HepG2 (cell line): Measurements from ENCODE around the gene RGS11. TPM values are rescaled to one million over a fixed set of nuclear protein-coding genes. Genes with fewer than 3 reads are reported as not detected.
A peak's percentile ranks its signal among the peaks of the same experiment; 100 is the strongest.

ENCODE experiments used
- ATAC-seq: fragments of 200-7000 bp; cut with Tn5 transposase; 3 replicates; pipeline ENCODE4 v1.9.1; 2020; ENCODE audit warnings: mild to moderate bottlenecking, moderate library complexity
- BruUV-seq: library from RNA; stranded (reverse); fragments of 400-500 nt; replicated peaks from 2 replicates; lab custom pipeline; 2021; lab: Mats Ljungman, UMichigan
- CTCF ChIA-PET: fragments of 300-600 bp; formaldehyde crosslinking; extraction: SDS; loops from one replicate; lab custom pipeline; 2021; ENCODE audit warnings: low total read pairs, inconsistent platforms, low intra/inter-chr PET ratio; lab: Yijun Ruan, JAX
- POLR2A ChIA-PET: fragments of 350-600 bp; sonication (Branson Sonifier 250); formaldehyde crosslinking; loops from one replicate; lab custom pipeline; 2020; ENCODE audit warnings: antibody characterized with exemption, inconsistent platforms; lab: Yijun Ruan, JAX
- DNase-seq: peaks from one replicate; pipeline ENCODE4 v3.0.0-alpha.2; 2015; ENCODE audit warnings: low spot score
- FAIRE-seq: peaks from 3 replicates; lab custom pipeline; 2011; peaks lifted over from hg19 to GRCh38; lab: Jason Lieb, UNC
- H2AFZ ChIP-seq: one replicate; pipeline ENCODE4 v1.6.1; 2011; ENCODE audit warnings: low read length, inconsistent platforms
- H3K27ac ChIP-seq: fragments of 300-600 bp; 3 replicates; pipeline ENCODE4 v1.8.0; 2011; ENCODE audit warnings: mixed run types, mild to moderate bottlenecking, mixed read lengths, low read length, inconsistent platforms; ENCODE audit not compliant: insufficient read depth; ENCODE audit errors: extremely low read length
- H3K27me3 ChIP-seq, 2 experiments: fragments of 200-600 bp in 1 of 2; 2 replicates in 1 of 2; 3 replicates in 1 of 2; pipeline versions ENCODE4 v1.6.0 to v1.8.0; 2011; ENCODE audit warnings: low read length in 2 of 2, mild to moderate bottlenecking in 2 of 2, moderate library complexity in 2 of 2, inconsistent platforms in 1 of 2; ENCODE audit not compliant: insufficient read depth in 2 of 2, control insufficient read depth in 1 of 2
- H3K36me3 ChIP-seq, 2 experiments: fragments of 200-600 bp in 1 of 2; replicated peaks in 1 of 2; 2 replicates in 1 of 2; 3 replicates in 1 of 2; pipeline versions ENCODE4 v1.5.1 to v1.8.0; 2011; ENCODE audit warnings: low read length in 2 of 2, inconsistent platforms in 1 of 2; ENCODE audit not compliant: insufficient read depth in 2 of 2, control insufficient read depth in 1 of 2
- H3K4me1 ChIP-seq: 2 replicates; pipeline ENCODE4 v1.5.1; 2012; ENCODE audit warnings: low read length, inconsistent platforms; ENCODE audit not compliant: insufficient read depth
- H3K4me2 ChIP-seq: 2 replicates; pipeline ENCODE4 v1.6.0; 2011; ENCODE audit warnings: low read depth, low read length, inconsistent platforms
- H3K4me3 ChIP-seq, 3 experiments: fragments of 200-600 bp in 1 of 3; sonication (generic), shearing (Covaris generic) in 1 of 3; replicated peaks in 1 of 3; 2 replicates each; pipeline ENCODE4 v1.5.1; 2011 to 2016; ENCODE audit warnings: low read length in 3 of 3, inconsistent platforms in 2 of 3, low read depth in 2 of 3, mild to moderate bottlenecking in 2 of 3, control low read depth in 1 of 3, mixed read lengths in 1 of 3; ENCODE audit not compliant: insufficient read depth in 1 of 3
- H3K79me2 ChIP-seq: one replicate; pipeline ENCODE4 v1.6.1; 2011; ENCODE audit warnings: low read length, inconsistent platforms; ENCODE audit not compliant: insufficient read depth
- H3K9ac ChIP-seq: 2 replicates; pipeline ENCODE4 v1.6.0; 2011; ENCODE audit warnings: mild to moderate bottlenecking, low read depth, low read length, inconsistent platforms; ENCODE audit not compliant: insufficient read depth
- H3K9me3 ChIP-seq: 2 replicates; pipeline ENCODE4 v1.5.1; 2012; ENCODE audit warnings: mild to moderate bottlenecking, low read length
- H4K20me1 ChIP-seq: 2 replicates; pipeline ENCODE4 v1.6.0; 2011; ENCODE audit warnings: inconsistent platforms, mild to moderate bottlenecking, low read length, moderate library complexity; ENCODE audit not compliant: insufficient read depth
- POLR2G ChIP-seq: fragments of 200-400 bp; formaldehyde crosslinking; IDR thresholded peaks from 2 replicates; pipeline ENCODE4 v1.6.1; 2018; ENCODE audit warnings: mild to moderate bottlenecking, low read depth, low read length, moderate library complexity
- THAP8 ChIP-seq: sonication (generic); formaldehyde crosslinking; IDR thresholded peaks from 2 replicates; pipeline ENCODE4 v1.5.1; 2020; ENCODE audit warnings: missing genetic modification reagents, mild to moderate bottlenecking, borderline replicate concordance
- ZBTB3 ChIP-seq: sonication (generic); formaldehyde crosslinking; IDR thresholded peaks from 2 replicates; pipeline ENCODE4 v1.4.0; 2020; ENCODE audit warnings: low read depth, mild to moderate bottlenecking, moderate library complexity, missing genetic modification reagents, borderline replicate concordance
- ZNF253 ChIP-seq: sonication (generic); formaldehyde crosslinking; IDR thresholded peaks from 2 replicates; pipeline ENCODE4 v1.8.0; 2022; ENCODE audit warnings: mild to moderate bottlenecking, missing genetic modification reagents, borderline replicate concordance
- ZNF841 ChIP-seq: sonication (generic); formaldehyde crosslinking; IDR thresholded peaks from 2 replicates; pipeline ENCODE4 v1.8.1; 2023; ENCODE audit warnings: missing genetic modification reagents, borderline replicate concordance
- WGBS: methylation state at CpG from one replicate; pipeline ENCODE4 v1.1.6; 2017; ENCODE audit warnings: low lambda C conversion rate; 5-methylcytosine and 5-hydroxymethylcytosine counted together
- in situ Hi-C: cut with HindIII; loops from 2 replicates; pipeline ENCODE4 v1.10.0; 2017; ENCODE audit warnings: low pct_unique_long_range_greater_than_20kb; ENCODE audit not compliant: extremely low pct_ligation_motif_present
- intact Hi-C: fragments of 100-400 bp; cut with micrococcal nuclease; formaldehyde crosslinking; loops from one replicate; pipeline ENCODE4 v1.10.0; 2022; ENCODE audit not compliant: unreplicated experiment
- polyA plus RNA-seq, 8 experiments: library from polyadenylated mRNA; depleted of rRNA in 3 of 8; stranded (reverse) in 7 of 8; unstranded in 1 of 8; fragments of >200 nt; fragmentation: Illumina TruSeq in 4 of 8; extraction: Trizol in 4 of 8; gene quantifications; 2 replicates each; pipeline versions ENCODE4 v1.2.1 to v1.2.3, GENCODE V29; 2011 to 2016; ENCODE audit warnings: low read depth in 4 of 8, missing spikeins in 1 of 8, mixed read lengths in 1 of 8; ENCODE audit not compliant: insufficient read depth in 1 of 8
- total RNA-seq, 5 experiments: library from RNA; depleted of rRNA; stranded (reverse); fragments of >200 nt; fragmentation: Illumina TruSeq; extraction: Trizol; gene quantifications; 2 replicates each; pipeline ENCODE4 v1.2.3, GENCODE V29; 2016; ENCODE audit warnings: low read depth in 1 of 5
- TF ChIP-seq, protein P1 (sequence below): sonication (generic); formaldehyde crosslinking; IDR thresholded peaks from 2 replicates; pipeline ENCODE4 v1.5.1; 2020; ENCODE audit warnings: mild to moderate bottlenecking, missing genetic modification reagents, moderate library complexity

Gene RGS11
- total and polyA plus RNA-seq, 2 of the 13 experiments (the other 11 are each of a cell fraction or from before 2014, with no cell fraction given) = 0.11 TPM; not detected in 1

GRCh38 chr16:269061-269796 lies 6.5 kb downstream of the RGS11 start:
- Histone ChIP-seq H3K79me2 (no peaks in the 10 kb centered on the region), H3K9me3 (no peaks in the 10 kb centered on the region), H3K27ac (no peak overlapping the region), H3K4me2 (peak overlapping the region; percentile 73), H4K20me1 (no peaks in the 10 kb centered on the region), H2AFZ (no peak overlapping the region), H3K9ac (no peak overlapping the region), H3K36me3 (no peaks in the 10 kb centered on the region), H3K4me3 (peak overlapping the region in 1 of 3 experiments; percentile 44; a peak in 1 of 6 replicates), H3K27me3 (peaks cover 21 to 56% of the 10 kb centered on the region in 2 experiments; a peak in 4 of 5 replicates), H3K4me1 (peaks cover 37% of the 10 kb centered on the region)
- CTCF ChIA-PET = no interaction called here
- ATAC-seq = peak; percentile 5
- WGBS = 26% methylated on average over 6 of the region's 24 CpGs
- DNase-seq = no peak
- POLR2A ChIA-PET = interaction anchor here (0.5 kb wide), 1 partner anchor 84 kb away, joined by 3 read pairs; the partner anchor contains the start of gene AXIN1
- FAIRE-seq = no peak
- TF ChIP-seq POLR2G = no peak
- no peak for TF ChIP-seq THAP8 (CRISPR knock-in tag)
- no peak for TF ChIP-seq ZNF841
- no peak for TF ChIP-seq ZBTB3
- TF ChIP-seq, protein P1, sequence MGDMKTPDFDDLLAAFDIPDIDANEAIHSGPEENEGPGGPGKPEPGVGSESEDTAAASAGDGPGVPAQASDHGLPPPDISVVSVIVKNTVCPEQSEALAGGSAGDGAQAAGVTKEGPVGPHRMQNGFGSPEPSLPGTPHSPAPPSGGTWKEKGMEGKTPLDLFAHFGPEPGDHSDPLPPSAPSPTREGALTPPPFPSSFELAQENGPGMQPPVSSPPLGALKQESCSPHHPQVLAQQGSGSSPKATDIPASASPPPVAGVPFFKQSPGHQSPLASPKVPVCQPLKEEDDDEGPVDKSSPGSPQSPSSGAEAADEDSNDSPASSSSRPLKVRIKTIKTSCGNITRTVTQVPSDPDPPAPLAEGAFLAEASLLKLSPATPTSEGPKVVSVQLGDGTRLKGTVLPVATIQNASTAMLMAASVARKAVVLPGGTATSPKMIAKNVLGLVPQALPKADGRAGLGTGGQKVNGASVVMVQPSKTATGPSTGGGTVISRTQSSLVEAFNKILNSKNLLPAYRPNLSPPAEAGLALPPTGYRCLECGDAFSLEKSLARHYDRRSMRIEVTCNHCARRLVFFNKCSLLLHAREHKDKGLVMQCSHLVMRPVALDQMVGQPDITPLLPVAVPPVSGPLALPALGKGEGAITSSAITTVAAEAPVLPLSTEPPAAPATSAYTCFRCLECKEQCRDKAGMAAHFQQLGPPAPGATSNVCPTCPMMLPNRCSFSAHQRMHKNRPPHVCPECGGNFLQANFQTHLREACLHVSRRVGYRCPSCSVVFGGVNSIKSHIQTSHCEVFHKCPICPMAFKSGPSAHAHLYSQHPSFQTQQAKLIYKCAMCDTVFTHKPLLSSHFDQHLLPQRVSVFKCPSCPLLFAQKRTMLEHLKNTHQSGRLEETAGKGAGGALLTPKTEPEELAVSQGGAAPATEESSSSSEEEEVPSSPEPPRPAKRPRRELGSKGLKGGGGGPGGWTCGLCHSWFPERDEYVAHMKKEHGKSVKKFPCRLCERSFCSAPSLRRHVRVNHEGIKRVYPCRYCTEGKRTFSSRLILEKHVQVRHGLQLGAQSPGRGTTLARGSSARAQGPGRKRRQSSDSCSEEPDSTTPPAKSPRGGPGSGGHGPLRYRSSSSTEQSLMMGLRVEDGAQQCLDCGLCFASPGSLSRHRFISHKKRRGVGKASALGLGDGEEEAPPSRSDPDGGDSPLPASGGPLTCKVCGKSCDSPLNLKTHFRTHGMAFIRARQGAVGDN (CRISPR knock-in tag) = peak; percentile 20; the same call in 1 of the 2 replicates
- no peak for TF ChIP-seq ZNF253 (CRISPR knock-in tag)
- intact Hi-C loops (no loop called here), in situ Hi-C loops (no loop called here)
- BruUV-seq = no TSS peak
